Left kidney (tissue), 2 donors: ENCODE data around the gene VAMP8. TPM values are rescaled to one million over a fixed set of nuclear protein-coding genes. Genes with fewer than 3 reads are reported as not detected.
"Not testable (repeated sequence)": the region's sequence is repeated elsewhere in the genome, so short reads cannot be mapped to it uniquely, and the experiment has no call there.

Source experiments
- DNase-seq: peaks from one replicate; pipeline ENCODE4 v3.0.0-alpha.2; 2013
- polyA plus RNA-seq: library from polyadenylated mRNA; unstranded; fragments of 120-200 nt; gene quantifications from one replicate; pipeline ENCODE4 v1.2.1, GENCODE V29; 2013; ENCODE audit not compliant: insufficient read length

Gene VAMP8
- polyA plus RNA-seq, 1 donor = 89.3 TPM

DNA sequence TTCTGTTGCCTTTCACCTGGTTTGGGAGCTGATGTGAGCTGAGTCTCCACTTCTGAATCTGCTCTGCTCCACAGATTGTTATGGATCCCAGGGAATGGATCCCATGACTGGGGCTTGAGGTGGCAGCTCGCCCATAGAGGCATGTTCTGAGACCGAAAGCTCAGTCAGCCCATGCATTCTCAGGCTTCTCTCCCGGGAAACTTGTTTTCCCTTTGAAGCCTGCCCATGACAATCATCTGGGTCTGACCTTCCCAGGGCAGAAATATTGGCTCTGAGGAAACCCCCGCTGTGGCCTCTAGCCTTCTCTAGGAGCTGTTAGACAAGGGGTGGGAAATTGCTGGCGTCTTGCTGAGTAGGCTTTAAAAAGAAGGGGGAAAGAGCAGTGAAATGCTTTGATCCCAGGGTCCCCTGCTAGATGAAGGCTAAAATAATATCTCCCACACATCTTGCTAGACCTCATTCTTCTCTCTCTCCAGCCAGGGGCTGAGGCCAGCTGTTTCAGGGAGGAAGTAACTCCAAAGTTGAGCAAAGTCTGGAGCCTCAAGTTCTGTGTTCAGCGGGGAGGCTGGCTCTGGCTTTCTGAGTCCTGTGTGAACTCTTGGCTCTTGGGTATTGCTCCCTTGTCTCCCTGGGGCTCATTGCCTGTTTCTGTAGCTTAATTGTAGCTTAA lies 2.0 kb downstream of the VAMP8 start:
- no peak for DNase-seq

DNA sequence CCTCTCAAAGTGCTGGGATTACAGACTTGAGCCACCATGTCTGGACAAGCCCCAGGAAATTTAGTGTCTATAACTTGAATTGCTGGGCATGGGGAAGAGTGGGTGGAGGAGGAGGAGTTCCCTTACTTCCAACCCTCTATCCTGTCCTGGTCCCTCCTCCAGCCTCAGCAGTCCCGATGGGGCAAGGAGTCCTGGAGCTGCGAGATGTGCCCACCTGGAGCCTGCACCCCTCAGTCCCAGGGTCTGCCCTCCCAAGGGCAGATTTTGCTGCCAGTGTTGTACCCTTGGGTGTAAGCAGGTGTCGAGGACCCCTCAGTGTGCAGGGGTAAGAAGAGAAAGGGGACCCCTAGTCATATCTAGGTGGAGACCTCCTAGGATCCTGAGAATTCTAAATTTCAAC lies 2.8 kb downstream of the VAMP8 start:
- DNase-seq = no peak

DNA sequence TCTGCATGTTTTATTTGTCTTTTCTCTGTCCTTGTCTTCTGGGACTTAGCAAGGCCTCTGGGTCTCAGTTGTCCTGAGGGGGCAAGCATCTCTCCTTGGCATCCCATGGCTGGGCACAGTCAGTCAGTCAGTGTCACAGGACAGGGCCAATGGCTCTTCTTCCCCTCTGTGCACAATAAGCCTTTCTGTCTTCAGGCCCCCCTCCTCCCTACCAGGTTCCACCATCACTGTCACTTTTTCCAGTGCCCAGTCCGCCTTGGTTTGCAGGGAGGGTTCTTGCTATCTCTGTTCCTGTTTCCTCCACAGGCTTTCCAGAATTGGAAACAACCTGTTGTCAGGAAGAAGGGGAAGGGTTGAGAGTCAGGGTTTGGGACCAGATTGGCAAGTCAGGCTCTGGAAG lies 5.1 kb downstream of the VAMP8 start:
- no peak for DNase-seq

DNA sequence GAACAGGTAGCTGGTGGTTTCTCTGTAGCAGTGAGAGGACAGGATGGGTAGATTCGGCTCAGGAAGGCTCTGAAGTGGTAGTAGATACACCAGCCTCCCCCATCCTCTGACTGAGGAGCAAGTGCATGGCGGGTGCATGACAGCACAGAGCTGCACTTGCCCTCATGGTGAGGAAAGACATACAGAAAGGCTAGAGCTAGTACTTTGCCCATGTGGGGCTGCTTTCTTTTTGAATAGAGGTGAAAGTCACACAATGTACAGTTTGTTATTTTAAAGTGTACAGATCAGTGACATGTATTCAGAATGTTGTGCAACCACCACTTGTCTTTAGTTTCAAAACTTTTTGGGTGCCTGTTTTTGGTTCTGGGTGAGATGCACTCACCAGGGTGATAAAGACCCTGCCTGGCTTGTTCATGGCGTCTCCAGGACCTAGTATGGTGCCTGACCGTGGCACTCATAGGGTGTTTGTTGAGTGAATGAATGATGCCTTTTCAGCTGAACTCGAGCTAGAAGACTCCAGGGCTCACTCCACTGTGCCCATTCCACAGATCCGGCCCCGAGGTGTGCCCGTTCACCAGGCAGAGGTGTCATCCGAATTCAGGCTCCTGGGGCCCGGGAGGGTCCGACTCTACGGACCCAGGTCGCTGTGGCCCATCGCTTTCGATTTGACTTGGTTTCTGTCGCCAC lies 6.4 kb downstream of the VAMP8 start:
- DNase-seq = no peak

DNA sequence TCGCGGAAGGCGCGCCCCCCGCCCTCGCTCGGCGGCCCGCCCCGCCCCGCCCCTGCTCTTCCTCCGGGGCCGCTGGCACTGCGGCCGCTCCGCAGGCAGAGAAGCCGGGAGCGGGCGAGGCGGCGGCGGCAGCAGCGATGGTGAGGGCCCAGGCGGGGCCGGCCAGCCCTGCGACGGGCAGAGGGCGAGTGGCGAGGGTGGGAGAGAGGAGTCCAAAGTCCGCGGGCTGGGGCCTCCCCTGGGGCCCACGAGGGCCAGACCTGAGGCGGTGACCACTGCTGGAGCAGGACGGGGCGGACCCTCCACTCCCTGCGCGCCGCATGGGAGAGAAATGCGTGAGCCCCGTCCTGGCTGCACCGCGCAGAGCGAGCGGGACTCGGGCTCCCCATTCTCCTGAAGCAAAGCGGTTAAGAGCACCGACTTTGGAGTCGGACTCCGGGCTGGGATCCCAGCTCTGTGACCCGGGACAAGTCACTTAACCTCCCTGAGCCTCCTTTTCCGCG lies 7.0 kb downstream of the VAMP8 start, which contains the start of gene VAMP5:
Gene VAMP5, plus strand, starts transcription at position 78 of the 503 bp plus-strand sequence. Its CDS starts 60 bp downstream, at position 138.
- no peak for DNase-seq

DNA sequence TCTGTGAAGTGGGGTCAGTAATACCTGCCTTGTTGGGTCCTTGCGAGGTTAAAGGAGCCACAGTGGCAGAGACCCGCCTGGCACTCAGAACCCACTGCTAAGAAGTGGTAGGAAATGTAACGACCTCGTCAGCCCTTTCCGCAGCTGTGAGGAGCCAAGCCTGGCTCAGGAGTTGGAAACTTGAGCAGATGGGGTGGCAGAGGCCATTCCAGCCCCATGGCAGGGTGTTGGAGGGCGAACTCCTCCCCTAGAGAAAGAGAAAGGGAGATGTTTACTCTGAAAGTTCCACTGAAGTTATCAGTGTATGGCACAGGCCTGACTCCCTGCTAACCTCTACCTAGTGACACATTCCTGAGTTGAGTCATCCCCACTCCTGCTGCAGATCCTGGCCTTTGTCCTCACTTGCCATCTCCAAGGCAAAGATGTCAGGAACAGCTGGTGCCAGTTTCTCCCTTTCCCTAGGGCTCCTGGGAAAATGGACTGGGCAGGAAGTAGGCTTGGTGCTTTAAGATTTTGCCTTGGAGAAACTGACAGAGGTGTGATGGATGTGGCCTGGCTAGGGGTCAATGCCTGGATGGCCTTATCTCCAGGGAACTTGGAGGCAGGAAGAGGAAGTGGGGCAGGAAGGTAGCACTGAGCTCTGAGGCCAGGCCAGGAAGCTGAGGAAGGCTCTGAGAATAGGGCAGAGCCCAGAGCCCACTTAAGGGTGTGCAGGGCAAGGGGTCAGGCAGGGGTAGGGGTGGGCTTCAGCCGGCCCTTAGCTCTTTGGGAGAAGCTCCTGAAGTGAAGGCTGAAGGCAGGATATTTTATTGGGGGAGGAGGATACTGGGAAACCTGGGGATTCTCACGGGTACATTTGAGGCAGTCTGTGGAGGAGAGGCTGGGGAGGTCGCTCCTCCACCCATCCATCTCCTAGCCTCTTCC lies 7.7 kb downstream of the VAMP8 start:
- DNase-seq = no peak

DNA sequence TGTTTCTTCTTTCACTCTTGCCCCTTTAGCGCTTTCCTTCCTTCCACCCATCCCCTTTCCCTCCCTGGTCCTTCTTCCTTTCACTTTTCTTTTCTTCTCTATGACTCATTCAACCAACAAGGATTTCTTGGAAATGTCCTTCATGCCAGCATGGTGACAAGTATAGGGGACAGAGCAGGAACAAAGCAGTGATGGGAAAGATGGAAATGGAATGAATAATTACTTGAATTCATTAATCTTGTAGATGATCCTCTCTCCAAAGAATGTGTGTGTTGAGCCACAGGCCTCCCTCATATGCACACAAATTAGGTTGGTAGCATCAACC lies 8.4 kb downstream of the VAMP8 start:
- DNase-seq = no peak

DNA sequence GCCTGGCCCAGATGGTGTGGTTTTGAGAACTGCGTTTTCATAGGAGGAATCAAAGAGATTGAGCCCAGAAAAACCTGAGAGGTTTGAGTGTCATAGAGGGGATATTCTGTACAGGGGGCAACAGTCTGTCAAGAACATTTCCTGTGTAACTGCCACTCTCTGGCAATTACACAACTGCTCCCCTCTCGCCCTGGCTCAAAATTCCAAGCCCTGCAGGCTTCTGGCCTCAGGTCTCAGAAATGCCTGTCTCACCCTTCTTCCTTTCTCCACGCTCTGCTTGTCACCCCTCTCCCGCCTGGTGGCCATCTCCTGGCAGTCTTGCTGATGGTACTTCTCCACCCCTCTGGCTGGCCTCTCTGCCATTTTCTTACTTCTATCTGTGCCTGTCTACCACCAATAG lies 10.8 kb downstream of the VAMP8 start:
- no peak for DNase-seq

DNA sequence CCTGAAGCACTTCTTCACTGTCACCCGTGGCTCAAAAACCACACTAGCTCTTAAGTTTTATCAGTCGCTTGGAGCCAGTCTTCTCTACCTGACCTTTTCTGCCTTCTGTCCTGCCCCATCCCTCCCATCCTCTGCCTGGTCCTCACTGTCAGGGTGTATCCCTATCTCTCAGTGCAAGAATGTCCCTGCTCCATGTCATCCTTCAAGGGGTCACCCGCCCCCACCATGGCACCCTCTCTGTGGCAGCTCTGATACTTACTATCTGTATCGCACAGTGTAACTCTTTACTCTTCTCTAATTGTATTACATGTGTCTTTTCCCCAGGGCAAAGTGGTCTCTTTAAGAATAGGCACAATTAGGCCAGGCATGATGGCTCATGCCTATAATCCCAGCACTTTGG lies 11.3 kb downstream of the VAMP8 start:
- DNase-seq = no peak

DNA sequence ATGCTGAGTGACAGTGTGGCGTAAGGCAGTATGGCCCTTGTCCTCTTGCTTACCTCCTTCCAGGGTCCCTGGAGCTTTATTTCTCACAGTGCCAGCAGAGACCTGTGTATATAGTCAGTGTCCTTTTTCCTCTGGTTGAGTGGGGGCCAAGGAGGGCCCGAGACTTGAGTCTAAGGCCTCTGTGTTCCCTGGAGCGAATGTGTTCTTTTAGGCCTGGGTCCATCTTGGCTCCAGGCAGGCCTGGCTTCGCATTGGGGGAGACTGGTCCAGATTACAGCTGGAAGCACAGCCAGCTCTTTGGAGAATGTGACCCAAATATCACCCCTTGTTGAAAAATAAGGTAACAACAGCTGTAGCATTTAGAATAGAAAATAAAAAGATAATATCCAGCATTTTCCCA lies 11.8 kb downstream of the VAMP8 start:
- no peak for DNase-seq

DNA sequence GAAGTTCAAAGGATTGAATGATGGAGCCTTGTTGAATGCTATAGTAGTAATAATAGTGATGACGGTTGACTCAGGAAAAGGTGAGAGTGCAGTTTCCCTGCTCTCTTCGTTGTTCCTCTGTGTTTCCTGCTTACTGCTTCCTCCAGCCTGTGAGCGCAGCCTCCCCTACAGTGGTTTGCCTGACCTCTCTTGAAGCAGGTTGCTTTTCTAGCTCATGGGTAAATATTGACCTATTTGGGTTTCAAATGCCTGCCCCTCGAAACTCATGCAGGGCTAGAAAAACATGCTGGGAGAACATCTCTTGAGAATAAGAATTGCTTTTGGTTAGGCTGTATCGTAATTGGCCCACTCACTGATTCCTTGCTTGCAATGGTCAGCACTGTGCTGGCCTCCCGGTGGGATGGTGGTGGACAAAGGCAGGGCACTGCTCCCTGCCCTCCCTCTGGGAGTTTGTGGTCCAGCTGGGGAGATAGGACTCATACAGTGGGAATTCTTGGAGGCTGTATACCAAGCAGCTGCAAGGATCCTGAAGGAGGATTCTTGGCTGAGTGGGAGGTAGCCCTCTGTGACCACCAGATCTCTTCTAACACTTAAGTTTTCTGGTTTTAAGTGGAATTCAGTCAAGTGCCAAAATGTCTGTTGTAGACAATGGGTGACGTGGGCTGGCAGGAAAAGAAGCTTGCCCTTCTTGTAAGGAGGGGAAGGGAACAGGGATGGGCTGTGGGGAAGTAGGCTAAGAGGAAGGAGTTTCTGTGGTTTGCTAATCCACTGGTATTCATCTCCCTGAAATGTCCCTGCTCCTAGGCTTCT lies 12.8 kb downstream of the VAMP8 start:
- DNase-seq = no peak

DNA sequence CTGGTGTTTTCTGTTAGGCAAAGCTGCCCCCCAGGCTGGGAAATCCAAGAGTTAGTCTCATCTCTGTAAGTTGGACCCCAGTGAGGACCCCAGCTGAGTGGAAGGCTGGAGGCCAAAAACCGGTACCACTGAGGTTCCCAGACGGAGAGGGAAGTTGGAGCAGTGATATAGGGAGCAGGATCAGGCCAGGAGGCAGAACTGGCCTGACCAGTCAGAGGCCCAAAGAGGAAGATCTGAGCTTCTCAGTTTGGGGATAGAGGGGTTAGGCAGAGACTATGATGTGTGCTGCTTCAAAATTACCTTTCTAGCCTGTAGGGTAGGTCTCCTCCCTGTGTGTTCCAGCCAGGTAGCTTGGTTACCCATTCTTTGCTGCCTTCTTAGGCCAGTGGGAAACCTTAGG lies 13.6 kb downstream of the VAMP8 start:
- DNase-seq = no peak

DNA sequence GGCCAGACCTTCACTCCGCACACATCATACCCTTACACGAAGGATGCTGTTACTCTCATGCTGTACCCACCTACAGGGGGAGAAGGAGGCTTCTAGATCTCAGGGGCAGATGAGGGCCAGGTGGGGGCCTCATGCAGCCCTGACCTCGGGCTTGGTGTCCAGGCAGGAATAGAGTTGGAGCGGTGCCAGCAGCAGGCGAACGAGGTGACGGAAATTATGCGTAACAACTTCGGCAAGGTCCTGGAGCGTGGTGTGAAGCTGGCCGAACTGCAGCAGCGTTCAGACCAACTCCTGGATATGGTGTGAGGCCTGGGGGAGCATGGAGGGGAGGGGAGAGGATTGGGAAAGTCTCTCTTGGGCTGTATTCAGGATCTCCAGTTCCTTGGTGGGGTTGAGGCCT lies 14.2 kb downstream of the VAMP8 start:
- no peak for DNase-seq

DNA sequence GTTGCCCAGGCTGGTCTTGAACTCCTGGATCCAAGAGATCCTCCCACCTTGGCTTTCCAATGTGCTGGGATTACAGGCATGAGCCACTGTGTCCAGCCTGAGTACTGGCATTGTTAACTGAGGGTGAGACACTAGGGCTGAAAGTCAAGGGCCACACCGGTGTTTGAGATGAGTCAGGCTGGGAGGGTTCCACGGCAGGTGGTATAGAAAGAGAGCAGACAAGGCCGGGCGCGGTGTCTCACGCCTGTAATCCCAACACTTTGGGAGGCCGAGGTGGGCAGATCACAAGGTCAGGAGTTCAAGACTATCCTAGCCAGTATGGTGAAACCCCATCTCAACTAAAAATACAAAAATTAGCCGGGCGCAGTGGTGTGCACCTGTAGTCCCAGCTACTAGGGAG lies 14.9 kb downstream of the VAMP8 start:
- DNase-seq = not testable (repeated sequence)

DNA sequence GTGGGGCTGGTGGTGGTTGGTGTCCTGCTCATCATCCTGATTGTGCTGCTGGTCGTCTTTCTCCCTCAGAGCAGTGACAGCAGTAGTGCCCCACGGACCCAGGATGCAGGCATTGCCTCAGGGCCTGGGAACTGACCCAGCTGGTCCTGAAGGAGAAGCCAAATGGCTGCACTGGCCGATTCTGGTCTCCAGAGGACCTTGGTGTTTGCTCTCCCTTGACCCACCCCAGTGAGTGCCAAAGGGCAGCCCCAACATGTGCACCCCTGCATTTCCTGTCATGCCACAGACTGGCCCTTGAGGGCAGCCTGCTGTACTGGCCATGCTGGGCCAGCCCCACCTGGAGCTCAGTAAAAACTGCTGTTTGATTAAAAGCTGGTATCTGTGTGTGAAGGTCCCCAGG lies 15.6 kb downstream of the VAMP8 start:
- DNase-seq = no peak

DNA sequence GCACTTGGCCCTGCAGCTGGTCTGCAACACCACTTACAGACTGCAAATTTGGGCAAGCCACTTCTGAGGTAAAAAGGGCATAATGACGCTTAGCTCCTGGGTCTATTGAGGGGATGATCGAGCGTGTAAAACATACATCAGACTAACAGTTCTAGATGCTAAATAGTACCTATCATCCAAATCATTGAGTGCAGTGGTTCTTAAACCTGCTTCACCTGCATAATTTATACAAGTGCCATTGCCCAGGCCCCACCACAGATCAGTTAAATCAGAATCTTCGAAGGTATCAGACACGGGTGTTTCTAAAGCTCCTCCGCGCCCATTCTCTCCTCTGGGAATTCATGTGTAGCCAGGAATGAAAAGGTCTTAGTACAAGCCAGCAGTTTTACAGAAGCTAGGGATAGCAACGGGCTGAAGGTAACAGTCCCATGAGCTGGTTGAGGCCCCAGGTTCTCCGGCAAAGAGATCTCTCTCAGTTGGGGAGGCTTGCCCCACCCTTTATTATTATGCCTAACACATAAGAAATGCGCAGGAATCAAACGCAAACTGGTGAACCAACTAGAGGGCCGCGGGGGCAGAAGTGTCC lies 17.4 kb downstream of the VAMP8 start:
- DNase-seq = no peak

DNA sequence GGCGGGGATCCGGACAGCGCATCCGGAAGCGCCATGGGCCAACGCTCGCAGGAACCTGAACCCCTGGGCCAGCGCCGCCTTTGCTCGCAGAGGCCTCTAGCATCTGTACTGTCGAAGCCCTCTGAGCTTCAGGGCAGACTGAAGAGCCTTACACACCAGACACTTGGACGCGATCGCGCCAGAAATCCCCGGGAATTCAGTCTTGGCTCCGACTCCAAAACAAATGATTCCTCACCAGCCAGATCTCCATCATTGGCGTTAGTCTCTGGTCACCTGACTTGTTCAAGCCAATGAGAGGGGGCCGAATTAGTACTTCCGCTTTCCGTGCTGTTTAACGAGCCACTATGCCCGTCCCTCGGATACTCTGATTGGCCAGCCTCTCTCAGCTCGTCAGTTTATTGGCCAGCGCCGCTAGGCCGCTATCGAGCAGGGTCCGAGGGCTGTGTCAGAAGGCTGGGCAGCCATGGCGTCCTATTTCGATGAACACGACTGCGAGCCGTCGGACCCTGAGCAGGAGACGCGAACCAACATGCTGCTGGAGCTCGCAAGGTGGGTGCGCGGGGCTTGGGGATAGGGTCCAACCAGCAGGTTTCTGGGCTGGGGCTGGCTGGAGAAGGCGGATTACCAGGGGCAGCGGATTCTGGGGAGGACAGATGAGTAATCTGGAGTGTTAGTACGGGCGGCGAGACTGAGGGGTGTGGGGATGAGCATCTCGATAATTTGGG lies 18.1 kb downstream of the VAMP8 start, which contains the start of gene RNF181:
Gene RNF181, plus strand, starts transcription at position 445 of the 725 bp plus-strand sequence. Its CDS starts 19 bp downstream, at position 464.
- peak; percentile 97 for DNase-seq

DNA sequence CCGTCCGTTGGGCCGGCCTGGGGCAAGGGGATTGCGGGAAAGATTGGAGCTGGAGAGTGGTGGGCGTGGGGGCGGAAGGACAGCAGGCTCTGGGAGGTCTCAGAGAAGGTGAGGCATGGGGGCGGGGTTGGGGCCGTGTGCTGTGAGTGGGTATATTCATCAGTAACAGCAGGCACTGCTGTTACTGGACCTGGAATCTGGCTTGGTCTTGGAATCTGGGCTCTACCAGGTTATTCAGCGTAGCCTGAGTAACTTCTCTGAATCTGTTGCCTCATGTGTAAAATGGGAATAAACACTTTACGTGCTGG lies 18.6 kb downstream of the VAMP8 start:
- no peak for DNase-seq

DNA sequence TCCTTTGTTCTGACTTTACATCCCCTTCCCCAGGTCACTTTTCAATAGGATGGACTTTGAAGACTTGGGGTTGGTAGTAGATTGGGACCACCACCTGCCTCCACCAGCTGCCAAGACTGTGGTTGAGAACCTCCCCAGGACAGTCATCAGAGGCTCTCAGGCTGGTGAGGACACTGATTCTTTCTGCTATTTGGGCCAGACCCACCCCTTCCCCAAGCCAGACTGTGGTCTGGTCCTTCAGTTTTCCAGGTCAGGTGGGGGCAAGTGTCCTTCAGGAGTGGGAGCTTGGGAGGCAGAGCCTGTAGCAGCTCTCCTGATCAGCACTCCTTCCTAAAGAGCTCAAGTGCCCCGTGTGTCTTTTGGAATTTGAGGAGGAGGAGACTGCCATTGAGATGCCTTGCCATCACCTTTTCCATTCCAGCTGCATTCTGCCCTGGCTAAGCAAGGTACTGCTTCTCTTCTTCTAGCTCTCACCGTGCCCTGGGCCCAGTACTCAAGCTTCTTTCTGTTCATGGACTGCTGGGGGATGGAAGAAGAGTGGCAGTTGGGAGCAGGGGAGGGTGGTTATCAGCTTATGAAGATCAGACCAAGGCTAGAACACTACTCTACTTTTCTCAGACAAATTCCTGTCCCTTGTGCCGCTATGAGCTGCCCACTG lies 19.2 kb downstream of the VAMP8 start:
- no peak for DNase-seq

DNA sequence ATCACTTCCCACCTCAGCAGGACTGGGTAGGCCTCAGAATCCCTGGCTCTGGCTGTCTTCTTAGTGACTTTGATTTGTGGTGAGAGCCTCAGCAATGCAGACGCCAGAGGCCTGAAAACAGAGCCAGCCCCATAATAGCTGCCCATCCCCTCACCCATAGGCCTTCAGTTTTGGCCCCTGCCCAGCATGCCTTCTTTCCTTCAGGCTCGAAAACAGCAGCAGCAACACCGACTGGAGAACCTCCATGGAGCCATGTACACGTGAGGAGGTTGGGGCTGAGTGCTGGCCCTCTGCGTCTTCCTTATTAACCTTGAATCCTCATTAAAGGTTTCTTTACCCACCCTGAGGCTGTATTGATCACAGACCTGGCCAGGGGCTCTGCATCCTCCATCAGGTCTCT lies 19.9 kb downstream of the VAMP8 start:
- DNase-seq = no peak
